Measurements from ENCODE around the gene KLK4. TPM values are rescaled to one million over a fixed set of nuclear protein-coding genes. Genes with fewer than 3 reads are reported as not detected.

KLK4 gene
- total and polyA plus RNA-seq, 10 donors, result 0.19 to 0.26 (median 0.20) TPM; not detected in 7

GRCh38 chr19:50899569-50899968 lies 11.6 kb downstream of the KLK4 start:
- Histone ChIP-seq H3K4me3 (no peak overlapping the region), H3K27ac (no peak overlapping the region), H3K4me1 (no peaks in the 10 kb centered on the region), H3K36me3 (no peaks in the 10 kb centered on the region), H3K9me3 (peaks cover 0 to 9% (median 2%) of the 10 kb centered on the region in 8 donors), H3K27me3 (replicated peaks in 1 of 7) (peaks cover 0 to 49% (median 0%) of the 10 kb centered on the region in 7 donors)
- no peak for DNase-seq
- TF ChIP-seq POLR2A (IDR thresholded peaks at IDR 0.05), result no peak
- TF ChIP-seq CTCF (IDR thresholded peaks at IDR 0.05 in 8 of 11, conservative IDR thresholded peaks at IDR 0.05 in 3 of 11), result no peak
- no peak for TF ChIP-seq POLR2AphosphoS5 (IDR thresholded peaks at IDR 0.05)
- WGBS, 5 donors, result 83 to 90% (median 87%) methylated on average over 3 of the region's 3 CpGs
- intact Hi-C loops (cut with DNase I; ENCODE audit: low total_unique reads), result no loop called here

- DNase-seq, result no peak
- Histone ChIP-seq H3K4me3 (no peak overlapping the region), H3K27me3 (replicated peaks in 1 of 7) (peaks cover 0 to 57% (median 0%) of the 10 kb centered on the region in 7 donors), H3K27ac (no peak overlapping the region), H3K4me1 (no peaks in the 10 kb centered on the region), H3K36me3 (no peaks in the 10 kb centered on the region), H3K9me3 (peaks cover 0 to 9% (median 2%) of the 10 kb centered on the region in 8 donors)
- 71 to 85% (median 80%) methylated on average over 4 of the region's 4 CpGs for WGBS, 5 donors
- TF ChIP-seq CTCF (IDR thresholded peaks at IDR 0.05 in 8 of 11, conservative IDR thresholded peaks at IDR 0.05 in 3 of 11), result no peak
- no peak for TF ChIP-seq POLR2AphosphoS5 (IDR thresholded peaks at IDR 0.05)
- TF ChIP-seq POLR2A (IDR thresholded peaks at IDR 0.05), result no peak
- intact Hi-C loops (cut with DNase I; ENCODE audit: low total_unique reads), result no loop called here
Observed at GRCh38 chr19:50898018-50898417, 13.2 kb downstream of the KLK4 start.

- Histone ChIP-seq H3K27me3 (replicated peaks in 1 of 7) (peaks cover 0 to 61% (median 0%) of the 10 kb centered on the region in 7 donors), H3K36me3 (no peaks in the 10 kb centered on the region), H3K27ac (peak overlapping the region in 1 of 8 donors; percentile 46), H3K4me1 (no peaks in the 10 kb centered on the region), H3K9me3 (peaks cover 0 to 9% (median 2%) of the 10 kb centered on the region in 8 donors), H3K4me3 (no peak overlapping the region)
- TF ChIP-seq POLR2A (IDR thresholded peaks at IDR 0.05), result no peak
- TF ChIP-seq CTCF (IDR thresholded peaks at IDR 0.05 in 8 of 11, conservative IDR thresholded peaks at IDR 0.05 in 3 of 11), result no peak
- TF ChIP-seq POLR2AphosphoS5 (IDR thresholded peaks at IDR 0.05), result no peak
- intact Hi-C loops (cut with DNase I; ENCODE audit: low total_unique reads), result no loop called here
- DNase-seq, result no peak
- WGBS, 5 donors, result 75 to 82% (median 77%) methylated on average over 3 of the region's 3 CpGs
Observed at GRCh38 chr19:50897612-50898011, 13.6 kb downstream of the KLK4 start.

GRCh38 chr19:50897191-50897607 lies 14.0 kb downstream of the KLK4 start:
- no peak for TF ChIP-seq POLR2AphosphoS5 (IDR thresholded peaks at IDR 0.05)
- TF ChIP-seq POLR2A (IDR thresholded peaks at IDR 0.05), result no peak
- no peak for TF ChIP-seq CTCF (IDR thresholded peaks at IDR 0.05 in 8 of 11, conservative IDR thresholded peaks at IDR 0.05 in 3 of 11)
- no peak for DNase-seq
- Histone ChIP-seq H3K27me3 (replicated peaks in 1 of 7) (peaks cover 0 to 61% (median 0%) of the 10 kb centered on the region in 7 donors), H3K4me1 (no peaks in the 10 kb centered on the region), H3K36me3 (no peaks in the 10 kb centered on the region), H3K9me3 (peaks cover 0 to 9% (median 2%) of the 10 kb centered on the region in 8 donors), H3K27ac (peak overlapping the region in 3 of 8 donors; percentile 5 to 46 (median 11)), H3K4me3 (no peak overlapping the region)
- intact Hi-C loops (cut with DNase I; ENCODE audit: low total_unique reads), result no loop called here
- 47 to 64% (median 48%) methylated on average over 3 of the region's 3 CpGs for WGBS, 5 donors

Data from spleen (tissue), 11 donors.